Activated T-helper 1 cell treated with Interleukin-2 at 50 U/mL for 16 hours (primary cell): ENCODE data around the gene WNT9B.

Source experiments
- DNase-seq: peaks from one replicate; pipeline ENCODE4 v3.0.0-alpha.2; 2020; ENCODE audit warnings: low read depth

WNT9B gene

GRCh38 chr17:46851029-46851741, at the start of gene WNT9B:
Gene WNT9B (plus strand): TSS chr17:46851583. CDS start chr17:46851639, 56 bp downstream.
- no peak for DNase-seq

GRCh38 chr17:46802800-46803199, 48.6 kb upstream of the WNT9B start:
- DNase-seq, result no peak

- no peak for DNase-seq
Measured at GRCh38 chr17:46803544-46803943, 47.8 kb upstream of the WNT9B start.

GRCh38 chr17:46805771-46806170, 45.6 kb upstream of the WNT9B start:
- DNase-seq, result no peak

- no peak for DNase-seq
Measured at GRCh38 chr17:46809110-46809571, 42.2 kb upstream of the WNT9B start.

- no peak for DNase-seq
Measured at GRCh38 chr17:46810837-46811236, 40.5 kb upstream of the WNT9B start.

GRCh38 chr17:46811978-46812583, 39.3 kb upstream of the WNT9B start:
- DNase-seq, result no peak

GRCh38 chr17:46812624-46813318, 38.6 kb upstream of the WNT9B start:
- no peak for DNase-seq

GRCh38 chr17:46813920-46814319, 37.5 kb upstream of the WNT9B start:
- DNase-seq, result no peak

- no peak for DNase-seq
Measured at GRCh38 chr17:46814446-46814845, 36.9 kb upstream of the WNT9B start.

- no peak for DNase-seq
Measured at GRCh38 chr17:46815474-46816353, 35.7 kb upstream of the WNT9B start.

- DNase-seq, result no peak
Measured at GRCh38 chr17:46817151-46817900, 34.1 kb upstream of the WNT9B start.

GRCh38 chr17:46817901-46818209, 33.5 kb upstream of the WNT9B start:
- no peak for DNase-seq

GRCh38 chr17:46818316-46818928, 33.0 kb upstream of the WNT9B start, which contains the start of gene WNT3:
Gene WNT3 (minus strand): TSS chr17:46818692. CDS start chr17:46818597, 95 bp downstream.
- DNase-seq, result peak; percentile 13

- DNase-seq, result no peak
Measured at GRCh38 chr17:46818929-46819859, 32.2 kb upstream of the WNT9B start.

- DNase-seq, result no peak
Measured at GRCh38 chr17:46819906-46820351, 31.5 kb upstream of the WNT9B start.

GRCh38 chr17:46820592-46821450, 30.6 kb upstream of the WNT9B start:
- no peak for DNase-seq

- DNase-seq, result no peak
Measured at GRCh38 chr17:46821482-46822387, 29.6 kb upstream of the WNT9B start.
